Heart left ventricle (tissue), 16 donors: ENCODE data around the gene HORMAD2. TPM values are rescaled to one million over a fixed set of nuclear protein-coding genes. Genes with fewer than 3 reads are reported as not detected.
A peak's percentile ranks its signal among the peaks of the same experiment; 100 is the strongest.

ENCODE experiments used
- ATAC-seq, 4 donors: fragments of 200-7000 bp; cut with Tn5 transposase; one replicate each; pipeline ENCODE4 v1.9.1; 2020 to 2022; ENCODE audit warnings: moderate library complexity in 4 of 4, mild to moderate bottlenecking in 3 of 4, moderate number of reproducible peaks in 1 of 4
- DNase-seq, 5 donors: peaks; one replicate each; pipeline ENCODE4 v3.0.0-alpha.2; 2020
- H3K27ac ChIP-seq, 12 donors: fragments of 200-600 bp; sonication (generic) in 4 of 12; one replicate each; pipeline versions ENCODE4 v1.5.0 to v1.8.0; 2016 to 2022; ENCODE audit warnings: mild to moderate bottlenecking in 2 of 12
- H3K27me3 ChIP-seq, 9 donors: fragments of 200-600 bp; sonication (generic) in 2 of 9; one replicate each; pipeline versions ENCODE4 v1.5.1 to v1.8.0; 2016 to 2022; ENCODE audit warnings: mild to moderate bottlenecking in 3 of 9
- H3K36me3 ChIP-seq, 9 donors: fragments of 200-600 bp; sonication (generic) in 2 of 9; one replicate each; pipeline versions ENCODE4 v1.5.0 to v1.8.0; 2018 to 2022; ENCODE audit warnings: mild to moderate bottlenecking in 2 of 9
- H3K4me1 ChIP-seq, 12 donors: fragments of 200-600 bp; sonication (generic) in 4 of 12; one replicate each; pipeline versions ENCODE4 v1.5.0 to v1.8.0; 2016 to 2022; ENCODE audit warnings: mild to moderate bottlenecking in 3 of 12
- H3K4me3 ChIP-seq, 12 donors: fragments of 200-600 bp; sonication (generic) in 4 of 12; one replicate each; pipeline versions ENCODE4 v1.5.0 to v1.8.0; 2017 to 2022; ENCODE audit warnings: mild to moderate bottlenecking in 9 of 12, moderate library complexity in 4 of 12
- H3K9me3 ChIP-seq, 12 donors: fragments of 200-600 bp; sonication (generic) in 4 of 12; one replicate each; pipeline versions ENCODE4 v1.5.0 to v1.8.0; 2016 to 2022; ENCODE audit warnings: mild to moderate bottlenecking in 1 of 12
- CTCF ChIP-seq, 12 donors: fragments of 200-600 bp; sonication (generic) in 4 of 12; IDR thresholded peaks; one replicate each; pipeline versions ENCODE4 v1.5.0 to v1.8.0; 2018 to 2022; ENCODE audit warnings: antibody characterized with exemption in 12 of 12, mild to moderate bottlenecking in 5 of 12
- POLR2A ChIP-seq, 2 donors: fragments of 450-650 bp; IDR thresholded peaks; one replicate each; pipeline ENCODE4 v1.6.1; 2017; ENCODE audit warnings: antibody characterized with exemption in 2 of 2, mild to moderate bottlenecking in 2 of 2, moderate library complexity in 2 of 2
- WGBS, 4 donors: extraction: QIAGEN DNeasy Blood & Tissue Kit in 2 of 4; methylation state at CpG; one replicate each; pipeline versions ENCODE4 v1.1.5 to v1.1.7; 2013 to 2018; 5-methylcytosine and 5-hydroxymethylcytosine counted together
- intact Hi-C, 10 donors: fragments of 100-400 bp; cut with DNase I; formaldehyde crosslinking; loops; one replicate each; pipeline versions ENCODE4 v1.11.1 to v1.14.2; 2022
- polyA plus RNA-seq, 2 donors: library from polyadenylated mRNA; stranded (reverse); fragments of 200-250 nt; gene quantifications; one replicate each; pipeline ENCODE4 v1.2.3, GENCODE V29; 2013
- total RNA-seq, 9 donors: library from RNA; depleted of rRNA in 2 of 9; stranded (reverse); fragments of >200 nt in 2 of 9; fragmentation: NEBNext Ultra II Directional in 3 of 9; extraction: Animal tissue kit (Norgen Biotek cat#: 25700) in 3 of 9; gene quantifications; one replicate each; pipeline versions ENCODE4 v1.1.0 to v1.2.4, GENCODE V29; 2016 to 2023
- donor health status: ischemic (EF 13 %, LVEDD 7.1; RV severe dilation, severe dysfunction).
- donor health status: healthy with polysubstance abuse.
- donor health status: DM: no; HTN: yes; CAD: no.
- donor health status: DM: no; HTN: no; CAD: no.
- donor health status: ischemic (EF 25% LVEDD 6.9; RV normal size, moderate dysfunction).
- donor health status: ischemic (EF 25% LVEDD 5.7; RV mildly dilated, moderate dysfunction).
- donor health status: healthy.
- donor health status: DM: yes; HTN: yes; CAD: no.
- donor health status: ischemic (EF 35%, LVEDD 5.7; RV mildly dilated, moderate dysfunction).
- donor health status: nonischemic (EF 11% LVEDD 7.7; RV severe dilation, severe dysfunction).
- donor health status: DM: yes; HTN: yes; CAD: no.
- donor health status: PGD.
- donor health status: ischemic (EF 29% LVEDD 5.4; RV normal size, mild dysfunction).
- donor health status: nonischemic (EF 23%, LVEDD 6.1; RV moderate dilation, normal function).

Gene HORMAD2
- total and polyA plus RNA-seq, 11 donors, result not detected

- intact Hi-C loops, result loop anchor here in 4 of 10 donors (5.0 kb wide), 2 partner anchors 43 to 48 kb away; partner anchors contain the start of gene LIF (in 1 of the 4)
- TF ChIP-seq POLR2A (IDR thresholded peaks at IDR 0.05) (no peak), CTCF (IDR thresholded peaks at IDR 0.05) (no peak)
- Histone ChIP-seq H3K36me3 (no peaks in the 10 kb centered on the region), H3K27ac (peak overlapping the region in 10 of 12 donors; percentile 50 to 89 (median 66)), H3K4me1 (peaks cover 0 to 59% (median 12%) of the 10 kb centered on the region in 12 donors), H3K27me3 (peaks cover 0 to 72% (median 8%) of the 10 kb centered on the region in 9 donors), H3K4me3 (no peak overlapping the region), H3K9me3 (no peaks in the 10 kb centered on the region)
- ATAC-seq, result no peak
- WGBS, 4 donors, result 30 to 57% (median 45%) methylated on average over 10 of the region's 10 CpGs
- DNase-seq, result peak in 1 of 5 donors; percentile 57
These were observed 124.5 kb downstream of the HORMAD2 start for GRCh38 chr22:30204742-30205111.

- intact Hi-C loops, result loop anchor here in 4 of 10 donors (5.0 kb wide), 2 partner anchors 42 to 47 kb away; partner anchors contain the start of gene LIF (in 1 of the 4)
- Histone ChIP-seq H3K27me3 (peaks cover 0 to 65% (median 7%) of the 10 kb centered on the region in 9 donors), H3K36me3 (no peaks in the 10 kb centered on the region), H3K4me3 (peak overlapping the region in 1 of 12 donors; percentile 19), H3K27ac (peak overlapping the region in 11 of 12 donors; percentile 18 to 89 (median 66)), H3K4me1 (peaks cover 0 to 59% (median 12%) of the 10 kb centered on the region in 12 donors), H3K9me3 (no peaks in the 10 kb centered on the region)
- TF ChIP-seq POLR2A (IDR thresholded peaks at IDR 0.05) (no peak), CTCF (IDR thresholded peaks at IDR 0.05) (no peak)
- DNase-seq, result peak in 4 of 5 donors; percentile 33 to 82 (median 64)
- 49 to 60% (median 58%) methylated on average over 24 to 25 of the region's 25 CpGs for WGBS, 4 donors
- peak; percentile 11 to 69 (median 64) for ATAC-seq
These were observed 125.2 kb downstream of the HORMAD2 start for GRCh38 chr22:30205281-30206115.

- Histone ChIP-seq H3K36me3 (no peaks in the 10 kb centered on the region), H3K27me3 (peaks cover 0 to 53% (median 5%) of the 10 kb centered on the region in 9 donors), H3K9me3 (no peaks in the 10 kb centered on the region), H3K4me3 (no peak overlapping the region), H3K4me1 (peaks cover 0 to 59% (median 12%) of the 10 kb centered on the region in 12 donors), H3K27ac (peak overlapping the region in 6 of 12 donors; percentile 26 to 89 (median 68))
- 49 to 60% (median 54%) methylated on average over 16 of the region's 16 CpGs for WGBS, 4 donors
- peak in 1 of 5 donors; percentile 65 for DNase-seq
- intact Hi-C loops, result loop anchor here in 4 of 10 donors (5.0 kb wide), 2 partner anchors 40 to 45 kb away; partner anchors contain the start of gene LIF (in 1 of the 4)
- no peak for TF ChIP-seq CTCF (IDR thresholded peaks at IDR 0.05)
- TF ChIP-seq POLR2A (IDR thresholded peaks at IDR 0.05), result no peak
- peak in 2 of 4 donors; percentile 8 to 18 for ATAC-seq
These were observed 126.7 kb downstream of the HORMAD2 start for GRCh38 chr22:30206944-30207343.
